Natural killer cell (primary cell): ENCODE measurements around the gene MARCHF10. TPM values are rescaled to one million over a fixed set of nuclear protein-coding genes. Genes with fewer than 3 reads are reported as not detected.

Experiments
- ATAC-seq, 3 donors: fragments of 150-1000 bp in 2 of 3; fragments of 200-7000 bp in 1 of 3; cut with Tn5 transposase; 1 replicate in 1 of 3; 2 replicates in 2 of 3; pipeline ENCODE4 v1.10.0; 2021; ENCODE audit warnings: mild to moderate bottlenecking in 2 of 3, moderate library complexity in 2 of 3
- DNase-seq, 2 donors: peaks; one replicate each; pipeline versions ENCODE4 v3.0.0 to v3.0.0-alpha.2; 2013 to 2021; ENCODE audit warnings: mixed read lengths in 1 of 2
- H3K27ac ChIP-seq: one replicate; pipeline ENCODE4 v1.5.1; 2013; ENCODE audit warnings: mild to moderate bottlenecking, low read length
- H3K27me3 ChIP-seq: one replicate; pipeline ENCODE4 v1.6.1; 2013; ENCODE audit warnings: low read length; ENCODE audit not compliant: control insufficient read depth, insufficient read depth
- H3K36me3 ChIP-seq: one replicate; pipeline ENCODE4 v1.6.1; 2013; ENCODE audit warnings: low read length; ENCODE audit not compliant: control insufficient read depth, insufficient read depth
- H3K4me1 ChIP-seq: one replicate; pipeline ENCODE4 v1.6.1; 2013; ENCODE audit warnings: low read length; ENCODE audit not compliant: control insufficient read depth, insufficient read depth
- H3K4me3 ChIP-seq: one replicate; pipeline ENCODE4 v1.5.1; 2013; ENCODE audit warnings: low read length
- H3K9me3 ChIP-seq: one replicate; pipeline ENCODE4 v1.6.1; 2013; ENCODE audit warnings: low read length; ENCODE audit not compliant: control insufficient read depth, insufficient read depth
- H3K27ac Mint-ChIP-seq, 2 donors: one replicate each; pipeline ENCODE4 v1.8.0; 2022; ENCODE audit warnings: mild to moderate bottlenecking in 2 of 2, mixed read lengths in 2 of 2, moderate library complexity in 1 of 2
- H3K27me3 Mint-ChIP-seq, 2 donors: one replicate each; pipeline ENCODE4 v1.8.0; 2022; ENCODE audit warnings: low read depth in 2 of 2, mixed read lengths in 2 of 2
- H3K36me3 Mint-ChIP-seq: one replicate; pipeline ENCODE4 v1.8.0; 2022; ENCODE audit warnings: mixed read lengths
- H3K4me1 Mint-ChIP-seq, 2 donors: one replicate each; pipeline ENCODE4 v1.8.0; 2022; ENCODE audit warnings: mixed read lengths in 2 of 2
- H3K4me3 Mint-ChIP-seq: one replicate; pipeline ENCODE4 v1.8.0; 2022; ENCODE audit warnings: mild to moderate bottlenecking, moderate library complexity, mixed read lengths
- H3K9me3 Mint-ChIP-seq, 2 donors: one replicate each; pipeline ENCODE4 v1.8.0; 2022; ENCODE audit warnings: mixed read lengths in 2 of 2
- CTCF ChIP-seq: fragments of 200-600 bp; IDR thresholded peaks from one replicate; pipeline ENCODE4 v1.8.0; 2022; ENCODE audit warnings: antibody characterized with exemption
- WGBS: methylation state at CpG from one replicate; pipeline ENCODE4 v1.1.7; 2013; ENCODE audit warnings: missing lambda C conversion rate; ENCODE audit not compliant: insufficient coverage; 5-methylcytosine and 5-hydroxymethylcytosine counted together
- intact Hi-C: fragments of 100-400 bp; cut with micrococcal nuclease; formaldehyde crosslinking; loops from one replicate; pipeline ENCODE4 v1.14.2; 2022
- total RNA-seq, 4 donors: library from RNA; stranded (reverse); fragments of 120-200 nt in 1 of 4; gene quantifications; one replicate each; pipeline versions ENCODE4 v1.2.3 to v1.2.4, GENCODE V29; 2013 to 2022

MARCHF10 gene
- total RNA-seq, 3 donors from 2014 or later (not counting 1 experiment from before 2014, with no cell fraction given), result 0.35 to 1.2 (median 0.40) TPM

- peaks cover 6% of the 10 kb centered on the region for H3K4me1 ChIP-seq
- peaks cover 40 to 41% of the 10 kb centered on the region in 2 donors for H3K27me3 Mint-ChIP-seq
- no peak for ATAC-seq
- H3K9me3 Mint-ChIP-seq, result no peaks in the 10 kb centered on the region
- H3K36me3 ChIP-seq, result no peaks in the 10 kb centered on the region
- H3K27me3 ChIP-seq, result peaks cover 5% of the 10 kb centered on the region
- H3K4me3 Mint-ChIP-seq, result no peak overlapping the region
- no peak overlapping the region for H3K4me3 ChIP-seq
- intact Hi-C loops, result no loop called here
- H3K4me1 Mint-ChIP-seq, result no peaks in the 10 kb centered on the region
- no peaks in the 10 kb centered on the region for H3K9me3 ChIP-seq
- no peak for TF ChIP-seq CTCF
- WGBS, result 90% methylated on average over 7 of the region's 8 CpGs
- H3K27ac Mint-ChIP-seq, result no peak overlapping the region
- no peaks in the 10 kb centered on the region for H3K36me3 Mint-ChIP-seq
- H3K27ac ChIP-seq, result no peak overlapping the region
- no peak for DNase-seq
Observed at GRCh38 chr17:62804822-62805221, 3.3 kb downstream of the MARCHF10 start.

GRCh38 chr17:62804025-62804424 lies 4.1 kb downstream of the MARCHF10 start:
- Mint-ChIP-seq H3K27me3 (peaks cover 34 to 35% of the 10 kb centered on the region in 2 donors), H3K9me3 (no peaks in the 10 kb centered on the region), H3K4me3 (no peak overlapping the region), H3K36me3 (no peaks in the 10 kb centered on the region), H3K27ac (no peak overlapping the region), H3K4me1 (no peaks in the 10 kb centered on the region)
- no peak for DNase-seq
- Histone ChIP-seq H3K9me3 (no peaks in the 10 kb centered on the region), H3K4me3 (no peak overlapping the region), H3K4me1 (peaks cover 6% of the 10 kb centered on the region), H3K27ac (no peak overlapping the region), H3K27me3 (peaks cover 5% of the 10 kb centered on the region), H3K36me3 (no peaks in the 10 kb centered on the region)
- intact Hi-C loops, result no loop called here
- TF ChIP-seq CTCF, result no peak
- WGBS, result 90% methylated on average over 11 of the region's 12 CpGs
- ATAC-seq, result no peak

GRCh38 chr17:62802561-62803205 lies 5.4 kb downstream of the MARCHF10 start:
- no peak for TF ChIP-seq CTCF
- no peaks in the 10 kb centered on the region for H3K36me3 ChIP-seq
- H3K4me3 ChIP-seq, result no peak overlapping the region
- WGBS, result 61% methylated on average over 9 of the region's 9 CpGs
- intact Hi-C loops, result no loop called here
- no peak overlapping the region for H3K27ac ChIP-seq
- Mint-ChIP-seq H3K4me1 (no peaks in the 10 kb centered on the region), H3K36me3 (no peaks in the 10 kb centered on the region), H3K9me3 (no peaks in the 10 kb centered on the region), H3K4me3 (no peak overlapping the region), H3K27ac (no peak overlapping the region), H3K27me3 (peaks cover 34 to 41% of the 10 kb centered on the region in 2 donors)
- no peaks in the 10 kb centered on the region for H3K9me3 ChIP-seq
- peaks cover 2% of the 10 kb centered on the region for H3K4me1 ChIP-seq
- DNase-seq, result no peak
- H3K27me3 ChIP-seq, result peaks cover 3% of the 10 kb centered on the region
- no peak for ATAC-seq
